Smooth muscle cell of bladder (primary cell): ENCODE data around the gene MRPS18A. TPM values are rescaled to one million over a fixed set of nuclear protein-coding genes. Genes with fewer than 3 reads are reported as not detected.

ENCODE experiments used
- total RNA-seq: library from RNA; depleted of rRNA; stranded (reverse); fragments of >200 nt; gene quantifications from 2 replicates; pipeline ENCODE4 v1.2.3, GENCODE V29; 2014

Gene MRPS18A
- total RNA-seq, result 35.8 and 46.6 TPM in 2 replicates

GRCh38 chr6:43687437-43688347, at the start of gene MRPS18A:
TSS of gene MRPS18A (minus strand) at chr6:43687791. CDS start at chr6:43687779, 12 bp downstream.

GRCh38 chr6:43644940-43645612, 42.5 kb downstream of the MRPS18A start, which contains the start of gene RSPH9:
TSS of gene RSPH9 (plus strand) at chr6:43645036. CDS start at chr6:43645099, 63 bp downstream.

GRCh38 chr6:43635387-43636307, 51.9 kb downstream of the MRPS18A start, which contains the start of gene MAD2L1BP:
TSS of gene MAD2L1BP (plus strand) at chr6:43635840. CDS start at chr6:43635876, 36 bp downstream.

GRCh38 chr6:43629104-43629504, 58.5 kb downstream of the MRPS18A start, which contains the start of gene GTPBP2:
TSS of gene GTPBP2 (minus strand) at chr6:43629264. CDS start at chr6:43629162, 102 bp downstream.

Other genes starting within 250 kb of the MRPS18A start
- gene DLK2, start 232.2 kb downstream of the MRPS18A start, total RNA-seq, result 0.28 and 0.37 TPM in 2 replicates
- 7.4 and 9.3 TPM in 2 replicates for gene TJAP1, start 210.2 kb downstream of the MRPS18A start, total RNA-seq
- 0.28 and 0.65 TPM in 2 replicates for gene LRRC73, start 177.4 kb downstream of the MRPS18A start, total RNA-seq
- 120 and 141 TPM in 2 replicates for gene YIPF3, start 170.9 kb downstream of the MRPS18A start, total RNA-seq
- 23.9 and 28.4 TPM in 2 replicates for gene POLR1C, start 170.7 kb downstream of the MRPS18A start, total RNA-seq
- gene XPO5, start 111.8 kb downstream of the MRPS18A start, total RNA-seq, result 15.6 and 19.1 TPM in 2 replicates
- gene POLH, start 111.6 kb downstream of the MRPS18A start, total RNA-seq, result 16.4 and 21.5 TPM in 2 replicates
- gene GTPBP2, start 58.5 kb downstream of the MRPS18A start, total RNA-seq, result 49.7 and 65.1 TPM in 2 replicates
- gene MAD2L1BP, start 52.0 kb downstream of the MRPS18A start, total RNA-seq, result 15.8 and 17.9 TPM in 2 replicates
- 0.85 and 1.0 TPM in 2 replicates for gene RSPH9, start 42.8 kb downstream of the MRPS18A start, total RNA-seq
- gene VEGFA, start 82.4 kb upstream of the MRPS18A start, total RNA-seq, result 160 and 284 TPM in 2 replicates